Measurements from ENCODE around the gene A2ML1.
"Not testable (repeated sequence)": the region's sequence is repeated elsewhere in the genome, so short reads cannot be mapped to it uniquely, and the experiment has no call there.

Gene A2ML1

DNA sequence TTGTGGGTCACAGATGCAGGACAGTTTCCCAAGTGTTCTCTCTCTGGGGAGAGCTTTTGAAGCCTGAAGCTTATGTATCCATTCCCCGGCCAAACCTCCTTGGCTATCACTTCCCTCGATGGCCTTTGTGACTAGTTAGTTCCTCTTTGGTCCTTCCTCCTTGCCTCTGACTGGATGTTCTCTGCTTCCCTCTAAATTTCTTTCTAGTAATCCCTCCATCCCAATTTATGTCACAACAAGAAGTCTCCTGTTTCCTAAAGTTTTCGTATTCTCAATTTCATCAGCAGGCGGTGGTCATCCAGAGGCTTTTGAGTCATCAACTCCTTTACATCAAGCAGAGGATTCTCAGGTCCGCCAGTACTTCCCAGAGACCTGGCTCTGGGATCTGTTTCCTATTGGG lies 27.5 kb downstream of the A2ML1 start:
- Histone ChIP-seq H3F3A (ENCODE audit: low read depth) (no peaks in the 10 kb centered on the region), H3K79me2 (ENCODE audit: insufficient read depth, low read length) (no peaks in the 10 kb centered on the region), H3K4me1 (ENCODE audit: insufficient read depth, low read length, poor library complexity, severe bottlenecking) (no peaks in the 10 kb centered on the region), H3K9me2 (replicated peaks; ENCODE audit: low read depth, low read length) (no peaks in the 10 kb centered on the region), H3K9ac (ENCODE audit: low read depth, low read length, poor library complexity, severe bottlenecking) (no peak overlapping the region), H2AFZ (ENCODE audit: low read length) (no peak overlapping the region), H3K4me2 (ENCODE audit: low read depth, low read length, poor library complexity, severe bottlenecking) (no peak overlapping the region), H3K4me3 (ENCODE audit: low read length, poor library complexity, severe bottlenecking) (no peak overlapping the region), H3K36me3 (ENCODE audit: insufficient read depth, low read length) (no peaks in the 10 kb centered on the region), H4K20me1 (ENCODE audit: insufficient read depth, low read length, poor library complexity, severe bottlenecking) (no peaks in the 10 kb centered on the region), H3K27me3 (ENCODE audit: insufficient read depth, low read length, poor library complexity, severe bottlenecking) (no peaks in the 10 kb centered on the region), H3K9me3 (ENCODE audit: insufficient read depth, low read depth, low read length) (no peaks in the 10 kb centered on the region)
- TF ChIP-seq EZH2phosphoT487 (IDR thresholded peaks at IDR 0.05; ENCODE audit: borderline replicate concordance): no peak
- TF ChIP-seq, protein P1, sequence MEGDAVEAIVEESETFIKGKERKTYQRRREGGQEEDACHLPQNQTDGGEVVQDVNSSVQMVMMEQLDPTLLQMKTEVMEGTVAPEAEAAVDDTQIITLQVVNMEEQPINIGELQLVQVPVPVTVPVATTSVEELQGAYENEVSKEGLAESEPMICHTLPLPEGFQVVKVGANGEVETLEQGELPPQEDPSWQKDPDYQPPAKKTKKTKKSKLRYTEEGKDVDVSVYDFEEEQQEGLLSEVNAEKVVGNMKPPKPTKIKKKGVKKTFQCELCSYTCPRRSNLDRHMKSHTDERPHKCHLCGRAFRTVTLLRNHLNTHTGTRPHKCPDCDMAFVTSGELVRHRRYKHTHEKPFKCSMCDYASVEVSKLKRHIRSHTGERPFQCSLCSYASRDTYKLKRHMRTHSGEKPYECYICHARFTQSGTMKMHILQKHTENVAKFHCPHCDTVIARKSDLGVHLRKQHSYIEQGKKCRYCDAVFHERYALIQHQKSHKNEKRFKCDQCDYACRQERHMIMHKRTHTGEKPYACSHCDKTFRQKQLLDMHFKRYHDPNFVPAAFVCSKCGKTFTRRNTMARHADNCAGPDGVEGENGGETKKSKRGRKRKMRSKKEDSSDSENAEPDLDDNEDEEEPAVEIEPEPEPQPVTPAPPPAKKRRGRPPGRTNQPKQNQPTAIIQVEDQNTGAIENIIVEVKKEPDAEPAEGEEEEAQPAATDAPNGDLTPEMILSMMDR (conservative IDR thresholded peaks at IDR 0.05; ENCODE audit: low read length): no peak

DNA sequence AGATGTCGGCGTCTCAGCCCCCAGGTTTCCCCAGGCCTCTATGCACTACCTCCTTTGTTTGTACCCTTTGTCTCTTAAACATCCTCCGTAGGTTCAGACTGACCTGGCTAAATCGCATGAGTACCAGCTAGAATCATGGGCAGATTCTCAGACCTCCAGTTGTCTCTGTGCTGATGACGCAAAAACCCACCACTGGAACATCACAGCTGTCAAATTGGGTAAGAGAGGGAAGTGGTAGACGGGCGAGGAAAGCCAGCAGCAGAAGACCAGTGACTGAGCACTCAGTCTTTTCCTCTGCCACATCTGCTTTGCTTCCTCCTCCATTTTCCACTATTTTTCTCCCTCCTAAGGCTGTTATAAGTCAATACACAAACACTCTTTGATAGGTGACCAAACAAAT lies 29.7 kb downstream of the A2ML1 start:
- H3K9me3 ChIP-seq (ENCODE audit: insufficient read depth, low read depth, low read length): no peaks in the 10 kb centered on the region
- H3K9me2 ChIP-seq (replicated peaks; ENCODE audit: low read depth, low read length): no peaks in the 10 kb centered on the region
- TF ChIP-seq, protein P1 (conservative IDR thresholded peaks at IDR 0.05; ENCODE audit: low read length): no peak
- TF ChIP-seq EZH2phosphoT487 (IDR thresholded peaks at IDR 0.05; ENCODE audit: borderline replicate concordance): no peak
- H2AFZ ChIP-seq (ENCODE audit: low read length): no peak overlapping the region
- H3K9ac ChIP-seq (ENCODE audit: low read depth, low read length, poor library complexity, severe bottlenecking): no peak overlapping the region
- no peak overlapping the region for H3K4me2 ChIP-seq (ENCODE audit: low read depth, low read length, poor library complexity, severe bottlenecking)
- no peak overlapping the region for H3K4me3 ChIP-seq (ENCODE audit: low read length, poor library complexity, severe bottlenecking)
- H3K27me3 ChIP-seq (ENCODE audit: insufficient read depth, low read length, poor library complexity, severe bottlenecking): no peaks in the 10 kb centered on the region
- H3K4me1 ChIP-seq (ENCODE audit: insufficient read depth, low read length, poor library complexity, severe bottlenecking): no peaks in the 10 kb centered on the region
- no peaks in the 10 kb centered on the region for H3K79me2 ChIP-seq (ENCODE audit: insufficient read depth, low read length)
- no peaks in the 10 kb centered on the region for H4K20me1 ChIP-seq (ENCODE audit: insufficient read depth, low read length, poor library complexity, severe bottlenecking)
- H3K36me3 ChIP-seq (ENCODE audit: insufficient read depth, low read length): no peaks in the 10 kb centered on the region
- H3F3A ChIP-seq (ENCODE audit: low read depth): no peaks in the 10 kb centered on the region

DNA sequence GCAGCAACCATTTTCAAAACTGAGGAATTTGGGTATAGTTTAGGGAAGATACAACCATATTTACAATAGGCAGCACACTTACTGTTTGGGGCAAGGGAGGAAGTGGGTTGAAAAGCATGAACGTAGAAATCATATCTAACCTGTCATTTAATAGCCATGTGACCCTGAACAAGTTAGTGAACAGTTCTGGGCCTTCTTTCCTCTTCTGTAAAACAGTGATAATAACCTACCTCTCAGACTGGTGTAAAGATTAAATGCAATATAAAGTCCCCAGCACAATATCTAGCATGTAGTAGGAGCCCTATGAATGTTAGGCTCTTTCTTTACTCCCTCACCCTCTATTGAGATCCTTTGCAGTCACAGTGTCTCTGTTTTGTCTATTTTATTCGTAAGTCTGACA lies 33.5 kb downstream of the A2ML1 start:
- Histone ChIP-seq H3F3A (ENCODE audit: low read depth) (no peaks in the 10 kb centered on the region), H3K9me3 (ENCODE audit: insufficient read depth, low read depth, low read length) (no peaks in the 10 kb centered on the region), H3K27me3 (ENCODE audit: insufficient read depth, low read length, poor library complexity, severe bottlenecking) (no peaks in the 10 kb centered on the region), H2AFZ (ENCODE audit: low read length) (peak overlapping the region; percentile 47; the same call in 1 of the 2 replicates), H3K9ac (ENCODE audit: low read depth, low read length, poor library complexity, severe bottlenecking) (no peak overlapping the region), H3K79me2 (ENCODE audit: insufficient read depth, low read length) (no peaks in the 10 kb centered on the region), H3K4me3 (ENCODE audit: low read length, poor library complexity, severe bottlenecking) (no peak overlapping the region), H3K36me3 (ENCODE audit: insufficient read depth, low read length) (no peaks in the 10 kb centered on the region), H3K4me1 (ENCODE audit: insufficient read depth, low read length, poor library complexity, severe bottlenecking) (no peaks in the 10 kb centered on the region), H3K9me2 (replicated peaks; ENCODE audit: low read depth, low read length) (no peaks in the 10 kb centered on the region), H4K20me1 (ENCODE audit: insufficient read depth, low read length, poor library complexity, severe bottlenecking) (no peaks in the 10 kb centered on the region), H3K4me2 (ENCODE audit: low read depth, low read length, poor library complexity, severe bottlenecking) (no peak overlapping the region)
- TF ChIP-seq EZH2phosphoT487 (IDR thresholded peaks at IDR 0.05; ENCODE audit: borderline replicate concordance): no peak
- TF ChIP-seq, protein P1 (conservative IDR thresholded peaks at IDR 0.05; ENCODE audit: low read length): no peak

DNA sequence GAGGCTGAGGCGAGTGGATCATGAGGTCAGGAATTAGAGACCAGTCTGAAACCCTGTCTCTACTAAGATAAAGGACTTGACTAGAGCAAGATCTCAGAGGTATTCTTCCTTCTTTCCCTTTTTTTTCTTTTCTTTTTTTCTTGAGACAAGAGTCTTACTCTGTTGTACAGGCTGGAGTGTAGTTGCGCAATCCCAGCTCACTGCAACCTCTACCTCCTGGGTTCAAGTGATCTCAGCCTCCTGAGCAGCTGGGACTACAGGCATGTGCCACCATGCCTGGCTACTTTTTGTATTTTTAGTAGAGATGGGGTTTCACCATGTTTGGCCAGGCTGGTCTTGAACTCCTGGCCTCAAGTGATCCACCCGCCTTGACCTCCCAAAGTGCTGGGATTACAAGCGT lies 37.0 kb downstream of the A2ML1 start:
- not testable (repeated sequence) for H3K4me3 ChIP-seq (ENCODE audit: low read length, poor library complexity, severe bottlenecking); H3K9ac ChIP-seq (ENCODE audit: low read depth, low read length, poor library complexity, severe bottlenecking); H3K4me1 ChIP-seq (ENCODE audit: insufficient read depth, low read length, poor library complexity, severe bottlenecking); H3K27me3 ChIP-seq (ENCODE audit: insufficient read depth, low read length, poor library complexity, severe bottlenecking); H3K9me3 ChIP-seq (ENCODE audit: insufficient read depth, low read depth, low read length); H4K20me1 ChIP-seq (ENCODE audit: insufficient read depth, low read length, poor library complexity, severe bottlenecking); H2AFZ ChIP-seq (ENCODE audit: low read length); H3F3A ChIP-seq (ENCODE audit: low read depth); H3K79me2 ChIP-seq (ENCODE audit: insufficient read depth, low read length); H3K4me2 ChIP-seq (ENCODE audit: low read depth, low read length, poor library complexity, severe bottlenecking); H3K9me2 ChIP-seq (replicated peaks; ENCODE audit: low read depth, low read length); H3K36me3 ChIP-seq (ENCODE audit: insufficient read depth, low read length)

Measured in Loucy (cell line).